Loucy (cell line): ENCODE results near the gene ASPHD2.

Source experiments
- EZH2phosphoT487 ChIP-seq: fragments of 200-600 bp; IDR thresholded peaks from 2 replicates; pipeline ENCODE4 v1.6.1; 2018; ENCODE audit warnings: antibody characterized with exemption, mild to moderate bottlenecking, moderate library complexity, borderline replicate concordance
- TF ChIP-seq, protein P1 (sequence below): fragments of 200-600 bp; sonication (generic); conservative IDR thresholded peaks from 2 replicates; pipeline ENCODE4 v1.5.1; 2014; ENCODE audit warnings: mild to moderate bottlenecking, antibody characterized with exemption, low read length

DNA sequence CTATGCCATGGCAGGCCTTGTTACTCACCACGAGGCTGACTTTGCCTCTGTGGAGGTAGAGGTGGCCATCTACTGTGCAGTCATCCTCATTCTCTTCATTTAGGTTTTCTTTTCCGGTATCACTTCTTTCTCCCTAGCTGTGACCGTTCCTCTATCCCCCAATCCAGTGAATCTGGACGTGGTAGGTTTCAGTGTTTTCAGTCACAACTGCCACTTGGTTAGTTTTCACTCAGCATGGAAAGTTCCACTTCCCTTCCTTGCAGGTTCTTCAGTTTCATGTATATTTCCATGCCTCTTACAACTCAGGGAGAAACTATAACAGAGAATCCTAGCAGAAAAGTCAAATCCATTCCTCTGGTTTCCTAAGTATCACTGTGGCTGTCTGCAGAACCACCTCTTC, 52.6 kb downstream of the ASPHD2 start:
- TF ChIP-seq EZH2phosphoT487 = no peak
- TF ChIP-seq, protein P1, sequence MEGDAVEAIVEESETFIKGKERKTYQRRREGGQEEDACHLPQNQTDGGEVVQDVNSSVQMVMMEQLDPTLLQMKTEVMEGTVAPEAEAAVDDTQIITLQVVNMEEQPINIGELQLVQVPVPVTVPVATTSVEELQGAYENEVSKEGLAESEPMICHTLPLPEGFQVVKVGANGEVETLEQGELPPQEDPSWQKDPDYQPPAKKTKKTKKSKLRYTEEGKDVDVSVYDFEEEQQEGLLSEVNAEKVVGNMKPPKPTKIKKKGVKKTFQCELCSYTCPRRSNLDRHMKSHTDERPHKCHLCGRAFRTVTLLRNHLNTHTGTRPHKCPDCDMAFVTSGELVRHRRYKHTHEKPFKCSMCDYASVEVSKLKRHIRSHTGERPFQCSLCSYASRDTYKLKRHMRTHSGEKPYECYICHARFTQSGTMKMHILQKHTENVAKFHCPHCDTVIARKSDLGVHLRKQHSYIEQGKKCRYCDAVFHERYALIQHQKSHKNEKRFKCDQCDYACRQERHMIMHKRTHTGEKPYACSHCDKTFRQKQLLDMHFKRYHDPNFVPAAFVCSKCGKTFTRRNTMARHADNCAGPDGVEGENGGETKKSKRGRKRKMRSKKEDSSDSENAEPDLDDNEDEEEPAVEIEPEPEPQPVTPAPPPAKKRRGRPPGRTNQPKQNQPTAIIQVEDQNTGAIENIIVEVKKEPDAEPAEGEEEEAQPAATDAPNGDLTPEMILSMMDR = no peak
